Stimulated activated CD4-positive, alpha-beta T cell treated with anti-CD3 and anti-CD28 coated beads, Interleukin-15, amount 100 ng/mL, for 48 hours (primary cell): ENCODE data around the gene EHD4.

Source experiments
- DNase-seq, 2 donors: peaks; one replicate each; pipeline ENCODE4 v3.0.0-alpha.2; 2020; ENCODE audit warnings: low read depth in 2 of 2

Gene EHD4

DNA sequence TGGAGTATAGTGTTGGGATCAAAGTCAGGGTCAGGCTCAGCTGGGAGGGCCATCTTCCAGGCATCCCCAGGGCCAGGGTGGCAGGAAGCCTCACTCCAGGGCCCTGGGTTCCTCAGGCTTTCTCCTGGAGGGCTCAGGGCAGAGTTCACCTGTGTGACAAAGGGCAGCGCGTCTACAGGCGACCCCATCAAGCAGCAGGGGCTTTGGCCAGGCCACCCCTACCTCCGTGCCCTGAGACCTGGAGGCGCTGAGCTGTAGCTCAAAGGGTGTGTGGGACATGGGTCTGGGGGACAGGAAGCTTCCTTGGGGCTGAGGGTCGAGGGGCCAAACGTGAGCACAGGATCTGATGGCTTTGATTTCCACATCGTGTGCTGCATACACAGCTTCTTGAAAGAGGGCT, 91.3 kb downstream of the EHD4 start:
- no peak for DNase-seq

DNA sequence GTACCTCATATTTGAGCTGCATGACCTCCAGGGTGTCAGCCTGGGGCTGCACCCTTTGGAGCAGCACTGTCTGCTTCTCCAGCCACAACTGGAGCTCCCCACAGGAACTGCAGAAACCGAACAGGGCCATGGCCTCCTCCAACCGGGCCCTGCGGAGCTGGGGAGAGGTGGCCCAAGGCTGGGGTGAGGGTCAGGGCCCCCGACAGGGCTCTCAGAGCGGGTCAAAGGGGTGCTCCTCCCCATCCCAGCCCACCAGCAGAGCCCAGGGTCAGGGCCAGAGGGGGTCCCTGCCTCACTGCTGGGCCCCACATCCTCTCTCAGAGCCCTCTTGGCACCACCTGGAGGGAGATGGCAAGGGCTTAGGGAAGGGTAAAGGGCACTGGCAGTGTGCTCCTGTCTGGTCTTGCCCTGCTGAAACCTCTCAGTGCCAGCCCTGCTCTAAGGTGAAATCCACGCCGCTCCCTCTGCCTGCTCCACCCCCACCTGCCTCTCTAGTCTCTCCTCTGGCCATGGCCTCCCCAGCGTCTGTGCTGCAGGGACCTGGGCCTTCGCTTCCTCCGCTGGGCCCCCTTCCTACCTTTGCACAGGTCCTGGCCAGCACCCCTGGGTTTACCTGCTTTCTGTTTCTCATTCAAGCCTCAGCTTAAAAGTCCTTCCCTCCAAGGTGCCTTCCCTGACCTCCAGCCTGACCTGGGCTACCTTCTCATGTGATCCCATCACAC, 92.0 kb downstream of the EHD4 start:
- no peak for DNase-seq

DNA sequence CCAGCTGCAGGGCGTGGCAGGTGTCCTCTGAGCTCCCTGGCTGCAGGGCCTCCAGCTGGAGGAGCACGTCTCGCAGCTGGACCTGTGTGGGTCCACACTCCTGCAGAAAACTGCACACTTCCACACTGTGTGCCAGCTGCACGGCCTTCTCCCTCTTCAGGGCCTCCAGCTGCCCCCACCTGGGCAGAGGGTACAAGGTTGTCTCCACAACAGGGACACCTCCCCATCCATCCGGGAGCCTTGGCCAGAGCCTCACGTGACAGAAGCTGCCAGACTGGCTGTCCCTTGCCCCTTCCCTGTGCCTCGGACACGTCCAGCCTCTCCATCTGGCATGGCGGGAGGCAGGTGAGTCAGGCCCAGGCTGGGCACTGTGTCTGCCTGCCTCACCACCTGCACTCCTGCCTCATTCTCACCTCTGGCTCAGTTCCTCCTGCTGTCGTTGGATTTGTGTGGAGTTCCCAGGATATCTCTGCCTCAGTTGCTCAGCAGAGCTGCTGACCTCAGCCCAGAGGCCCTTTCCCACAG, 93.0 kb downstream of the EHD4 start:
- DNase-seq: no peak

DNA sequence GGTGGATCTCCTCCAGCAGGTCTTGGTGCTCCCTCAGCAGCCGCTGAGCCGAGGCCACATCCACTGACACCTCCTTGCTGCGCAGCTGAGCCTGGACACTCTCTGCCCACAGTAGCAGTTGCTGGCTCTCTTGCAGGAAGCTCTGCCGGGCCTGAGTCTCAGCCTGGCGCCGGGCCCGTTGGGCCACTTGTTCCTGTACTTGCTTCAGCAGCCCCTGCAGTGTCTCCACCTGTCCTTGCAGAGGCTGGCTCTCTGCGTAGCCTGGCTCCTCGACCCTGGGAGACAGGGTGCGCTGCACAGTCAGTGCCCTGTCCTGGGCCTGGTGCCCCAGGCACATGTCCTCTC, 94.0 kb downstream of the EHD4 start:
- no peak for DNase-seq

DNA sequence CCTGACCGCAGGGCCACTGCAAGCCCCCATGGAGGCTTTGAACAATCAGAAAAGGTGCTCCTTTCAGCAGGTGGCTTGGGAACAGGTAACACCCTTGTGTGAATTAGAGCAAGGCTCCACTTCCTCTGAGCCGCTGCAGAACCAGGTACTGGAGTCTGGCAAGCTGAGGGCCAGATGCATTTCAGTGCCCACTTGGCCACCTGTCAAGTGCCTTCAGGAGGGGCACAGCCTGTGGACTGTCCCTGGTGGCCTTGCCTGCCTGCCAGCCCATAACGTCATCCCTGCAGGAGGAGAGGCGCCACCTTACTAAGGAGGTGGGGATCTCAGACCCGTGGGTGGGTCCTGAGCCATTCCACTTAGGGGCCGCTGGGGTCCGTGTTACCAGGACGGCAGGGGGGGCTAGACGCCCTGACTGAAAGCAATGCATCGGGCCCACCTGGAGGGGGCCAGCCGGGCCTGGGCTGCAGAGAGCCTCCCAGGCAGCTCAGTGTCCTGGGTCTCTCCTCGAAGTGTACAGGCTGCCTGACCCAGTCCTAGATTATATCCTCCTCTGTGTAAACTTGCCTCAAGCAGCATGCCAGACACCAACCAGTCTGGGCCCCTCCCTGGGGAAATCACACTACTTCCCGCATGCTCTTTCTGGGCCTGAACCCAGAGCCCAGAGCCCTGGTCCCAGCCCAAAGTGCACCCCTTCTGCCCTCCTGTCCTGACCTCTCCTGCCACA, 94.6 kb downstream of the EHD4 start:
- DNase-seq: no peak

DNA sequence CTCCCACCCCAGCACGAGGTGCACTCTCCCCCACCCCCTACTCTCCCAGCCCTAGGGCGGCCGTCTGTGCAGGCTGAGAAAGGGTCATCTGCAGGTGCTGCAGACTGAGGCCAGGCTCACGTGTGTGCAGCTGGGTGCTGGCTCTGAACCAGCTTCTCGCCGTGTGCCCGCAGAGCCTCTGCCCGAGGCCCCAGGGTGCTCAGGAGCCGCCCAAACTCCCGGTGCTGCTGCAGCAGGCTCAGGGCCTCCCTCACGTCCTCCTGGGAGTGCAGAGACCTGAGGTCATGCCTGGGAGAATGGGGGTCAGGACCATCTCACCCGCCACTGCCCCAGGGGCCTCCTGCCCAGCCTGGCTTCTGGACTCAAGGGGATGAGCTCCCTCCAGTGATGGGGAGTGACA, 95.7 kb downstream of the EHD4 start:
- no peak for DNase-seq

DNA sequence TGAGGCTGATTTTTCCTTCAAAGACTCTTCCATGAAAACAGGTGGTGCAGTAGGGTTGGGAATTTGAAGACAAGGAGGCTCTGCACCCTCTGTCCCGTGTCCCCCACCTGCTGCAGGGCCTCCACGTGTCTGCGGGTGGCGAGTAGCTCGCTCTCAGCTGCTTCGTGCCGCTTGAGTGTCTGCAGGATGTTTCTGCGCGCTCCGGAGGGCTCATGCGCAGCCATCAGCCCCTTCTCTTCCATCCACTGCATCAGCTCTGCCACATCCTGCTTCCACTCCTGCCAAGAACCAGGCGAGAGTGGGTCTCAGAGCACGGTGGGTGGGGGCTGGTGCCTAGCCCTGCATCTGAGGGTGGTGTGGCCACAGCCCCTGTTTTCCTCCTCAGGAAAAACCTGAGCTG, 96.3 kb downstream of the EHD4 start:
- DNase-seq: no peak

DNA sequence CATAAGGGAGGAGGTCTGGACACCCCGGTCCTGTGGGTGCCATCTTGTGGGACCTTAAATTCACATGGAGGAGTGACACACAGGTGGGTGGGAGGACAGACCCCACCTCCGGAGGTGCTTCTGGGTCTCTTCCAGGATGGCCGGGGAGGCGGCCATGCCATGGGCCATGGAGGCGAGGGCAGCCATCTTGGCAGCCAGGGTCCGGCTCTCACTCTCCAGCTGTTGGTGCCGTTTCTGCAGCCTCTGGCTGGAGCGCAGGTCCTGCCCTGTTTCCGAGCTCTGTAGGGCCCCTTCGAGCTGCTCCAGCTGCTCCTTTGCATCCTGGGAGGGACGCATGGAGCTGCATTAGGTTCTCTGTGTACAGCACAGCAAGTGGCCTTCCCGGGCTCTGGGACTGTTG, 97.6 kb downstream of the EHD4 start:
- DNase-seq: no peak

DNA sequence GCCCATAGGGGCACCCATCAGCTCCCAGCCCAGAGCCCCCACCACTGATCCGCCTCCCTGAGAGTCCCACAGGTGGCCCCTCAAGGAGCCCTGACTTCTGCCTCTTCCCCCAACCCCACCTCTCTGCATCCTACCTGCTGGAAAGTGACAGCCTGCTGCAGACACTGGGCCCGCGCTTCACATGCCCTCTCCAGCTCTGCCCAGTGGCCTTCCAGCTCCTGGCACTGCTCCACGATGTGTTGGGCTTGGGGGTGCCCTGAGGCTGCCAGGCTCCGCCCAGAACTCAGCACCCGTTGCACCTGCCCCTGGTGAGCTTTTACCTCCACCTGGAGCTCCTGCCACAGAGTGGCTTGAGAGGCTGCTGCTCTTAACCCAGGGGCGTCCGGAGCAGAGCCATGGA, 98.6 kb downstream of the EHD4 start:
- no peak for DNase-seq

DNA sequence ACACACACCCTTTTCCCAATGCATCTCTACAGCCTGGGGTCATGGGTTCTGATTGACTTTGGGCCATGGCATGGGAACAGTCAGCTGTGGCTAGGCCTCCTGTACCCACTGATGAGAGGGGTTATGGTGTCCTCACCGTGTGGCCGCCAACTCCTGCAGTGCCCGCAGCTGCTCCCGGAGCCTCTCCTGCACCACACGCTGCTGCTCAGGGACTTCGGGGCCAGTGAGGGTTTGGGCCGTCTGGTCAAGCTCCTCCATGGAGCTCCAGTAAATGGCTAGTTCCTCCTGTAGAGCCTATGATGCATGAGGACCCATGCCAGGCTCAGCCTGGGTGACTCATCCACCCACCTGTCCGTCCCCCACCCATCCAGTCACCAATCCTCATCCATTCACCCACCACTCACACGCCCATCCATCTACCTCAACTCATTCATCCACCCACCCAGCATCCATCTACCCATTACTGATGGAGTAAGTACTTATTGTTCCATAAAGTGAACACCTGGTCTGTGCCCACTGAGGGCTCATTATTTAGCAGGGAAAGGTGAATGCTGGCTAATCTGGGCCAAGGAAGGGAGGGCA, 100.1 kb downstream of the EHD4 start:
- no peak for DNase-seq

DNA sequence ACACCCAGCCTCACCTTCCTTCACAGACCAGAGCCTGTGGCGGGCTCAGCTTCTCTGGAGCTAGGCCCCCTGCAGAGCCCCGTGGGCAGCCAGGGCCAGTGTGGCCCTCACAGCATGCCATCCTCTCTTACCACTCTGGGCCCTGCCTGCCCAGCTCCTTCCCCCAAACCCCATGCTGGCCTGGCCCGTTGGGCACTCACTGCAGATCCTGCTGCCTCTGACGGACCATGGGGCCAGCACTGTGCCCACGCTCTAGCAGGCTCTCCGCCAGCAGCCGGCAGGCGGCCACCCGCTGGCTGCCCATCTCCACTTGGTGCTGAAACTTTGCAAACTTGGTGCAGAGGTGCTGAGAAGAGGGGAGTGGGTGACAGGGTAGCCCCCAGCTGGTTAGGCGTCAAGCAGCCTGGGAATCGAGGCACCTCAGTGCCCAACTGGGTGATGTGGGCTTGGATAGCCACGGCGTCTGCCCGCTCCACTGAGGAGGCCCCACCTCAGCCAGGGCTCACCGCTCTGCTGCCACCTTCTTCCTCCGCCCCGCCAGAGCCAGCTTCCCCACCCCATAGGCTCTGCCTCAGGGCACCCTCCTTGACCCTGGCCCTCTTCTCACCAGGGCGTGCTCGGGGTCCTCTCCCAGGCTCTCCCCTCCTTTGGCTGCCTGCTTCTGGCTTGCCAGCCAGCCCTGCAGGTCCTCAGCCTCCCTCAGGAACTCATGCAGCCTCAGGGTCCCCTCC, 101.0 kb downstream of the EHD4 start:
- DNase-seq: no peak

DNA sequence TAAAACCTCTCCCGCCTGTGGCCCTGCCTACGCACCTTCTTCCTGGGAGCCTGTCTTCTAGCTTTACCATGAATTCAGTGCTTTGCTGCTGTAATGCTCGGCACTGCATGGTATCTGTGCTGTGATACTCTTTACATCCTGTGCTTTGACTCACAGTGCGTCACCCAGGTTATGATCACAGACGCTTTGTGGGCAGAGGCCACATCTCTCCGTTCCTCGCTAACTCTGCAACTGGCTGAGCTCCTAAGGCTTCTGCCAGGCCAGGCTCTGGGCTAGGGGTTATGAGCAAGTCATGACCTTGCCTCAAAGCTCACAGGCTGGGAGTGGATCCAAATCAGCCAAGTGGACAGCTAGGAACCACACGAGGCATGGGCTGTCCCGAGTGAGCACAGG, 101.7 kb downstream of the EHD4 start:
- peak; percentile 51 to 75 for DNase-seq

DNA sequence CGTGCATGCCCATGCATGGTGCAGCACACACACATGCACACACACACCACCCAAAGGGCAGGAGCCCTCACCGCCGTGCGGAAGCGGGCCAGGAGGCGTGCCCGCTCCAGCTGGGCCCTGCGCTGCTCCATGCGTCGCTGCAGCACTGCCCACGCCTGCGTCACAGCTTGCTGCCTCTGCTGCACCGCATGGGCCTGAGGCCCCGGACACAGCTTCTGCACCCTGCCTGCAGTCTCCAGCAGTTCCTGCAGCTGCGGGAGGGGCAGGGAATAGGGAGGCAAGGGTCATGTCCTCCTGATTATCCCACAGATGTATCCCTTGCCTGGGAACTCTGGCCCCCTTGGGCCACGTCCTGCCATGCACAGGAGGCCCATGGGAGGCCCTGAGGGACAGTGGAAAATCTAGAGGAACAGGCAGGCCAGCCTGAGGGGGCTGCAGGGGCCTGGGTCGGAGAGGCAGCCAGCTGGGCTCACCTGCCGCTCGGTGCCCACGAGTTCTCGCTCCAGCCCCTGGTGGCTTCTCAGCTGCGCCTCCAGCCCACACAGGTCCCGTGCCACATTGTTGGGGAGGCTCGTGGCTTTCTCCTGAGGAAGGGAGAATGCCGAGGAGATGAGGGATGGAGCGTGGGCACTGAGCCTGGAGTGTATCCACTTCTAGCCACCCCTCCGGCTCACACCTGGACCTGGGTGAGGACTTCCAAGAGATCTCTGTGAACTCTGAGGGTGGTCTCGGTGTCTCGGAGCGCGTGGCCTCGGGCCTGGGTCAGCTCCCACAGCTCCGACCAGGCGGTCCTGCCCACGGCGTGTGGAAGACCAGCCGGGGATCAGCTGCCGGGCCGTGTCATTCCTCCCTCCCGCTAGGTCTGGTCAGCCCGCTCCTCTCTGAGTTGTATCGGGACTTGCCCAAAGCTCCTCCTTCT, 102.3 kb downstream of the EHD4 start:
- DNase-seq: no peak

DNA sequence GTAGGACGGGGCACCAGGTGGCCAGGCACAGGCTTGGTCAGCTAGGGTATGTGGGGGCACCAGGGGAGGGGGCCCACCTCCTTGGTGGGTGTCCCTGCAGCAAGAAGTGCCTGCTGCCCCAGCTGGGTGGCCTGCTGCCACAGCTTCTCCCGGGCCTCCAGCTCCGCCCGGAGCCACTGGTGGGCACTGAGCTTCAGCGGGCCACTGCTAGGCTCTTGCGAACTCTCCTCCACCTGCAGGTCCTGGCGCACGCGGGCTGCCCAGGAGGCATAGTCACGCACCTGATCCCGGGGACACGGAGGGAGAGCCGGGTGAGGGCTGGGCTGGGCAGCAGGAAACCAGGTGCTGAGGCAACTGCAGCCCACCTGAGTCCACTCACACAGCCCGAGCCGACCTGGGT, 104.0 kb downstream of the EHD4 start:
- no peak for DNase-seq

DNA sequence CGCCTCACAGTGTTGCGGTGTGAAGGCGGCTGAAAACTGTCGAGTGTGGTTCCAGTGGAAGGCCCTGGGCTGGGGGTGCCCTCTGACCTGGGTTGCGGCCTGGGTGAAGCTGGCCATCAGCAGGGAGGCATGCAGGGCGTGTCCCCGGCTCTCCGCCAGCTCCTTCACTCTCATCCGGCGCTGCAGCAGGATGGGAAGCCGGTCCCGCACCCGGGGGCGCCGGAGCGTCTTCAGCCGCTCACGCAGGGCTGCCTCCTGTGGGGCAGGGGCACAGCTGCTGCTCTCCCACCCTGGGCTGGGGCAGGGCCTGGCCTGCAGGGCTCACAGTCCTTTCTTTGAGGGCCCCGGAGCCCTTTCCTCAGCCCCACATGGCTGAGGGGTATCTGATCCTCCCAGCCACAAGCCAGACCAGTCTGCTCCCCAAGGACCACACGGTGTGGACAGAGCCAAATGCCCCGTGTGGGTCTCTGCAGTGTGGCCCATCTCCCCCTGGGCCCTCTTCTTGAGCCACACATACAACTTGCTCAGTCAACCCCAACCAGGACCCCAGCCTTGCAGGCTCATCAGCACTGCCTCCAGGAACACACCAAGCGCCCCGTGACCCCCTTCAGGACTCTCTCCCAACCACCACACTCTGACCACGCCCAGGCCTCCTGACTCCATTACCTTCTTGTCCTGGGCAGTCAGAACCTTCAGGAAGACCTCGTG, 105.3 kb downstream of the EHD4 start:
- no peak for DNase-seq

DNA sequence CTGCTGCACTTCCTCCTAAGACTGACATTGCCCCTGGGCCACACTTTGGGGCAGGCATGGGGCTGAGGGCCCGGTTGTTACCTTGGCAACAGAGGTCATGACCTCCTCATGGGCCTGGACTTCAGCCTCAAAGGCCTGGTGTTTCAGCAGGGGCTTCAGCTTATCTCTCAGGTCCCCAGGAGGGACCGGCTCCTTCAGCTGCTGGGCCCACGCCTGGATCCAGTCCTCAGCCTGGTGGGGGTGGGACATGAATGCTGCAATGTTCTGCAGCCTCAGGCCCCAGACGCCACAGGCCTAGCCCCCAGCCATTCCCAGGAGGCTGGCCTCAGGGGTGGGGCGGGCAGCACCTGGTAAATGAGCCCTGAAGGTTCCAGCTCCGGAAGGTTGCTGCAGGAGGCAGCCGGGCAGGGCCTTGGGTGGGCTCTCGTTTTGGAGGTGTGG, 106.1 kb downstream of the EHD4 start:
- DNase-seq: no peak

DNA sequence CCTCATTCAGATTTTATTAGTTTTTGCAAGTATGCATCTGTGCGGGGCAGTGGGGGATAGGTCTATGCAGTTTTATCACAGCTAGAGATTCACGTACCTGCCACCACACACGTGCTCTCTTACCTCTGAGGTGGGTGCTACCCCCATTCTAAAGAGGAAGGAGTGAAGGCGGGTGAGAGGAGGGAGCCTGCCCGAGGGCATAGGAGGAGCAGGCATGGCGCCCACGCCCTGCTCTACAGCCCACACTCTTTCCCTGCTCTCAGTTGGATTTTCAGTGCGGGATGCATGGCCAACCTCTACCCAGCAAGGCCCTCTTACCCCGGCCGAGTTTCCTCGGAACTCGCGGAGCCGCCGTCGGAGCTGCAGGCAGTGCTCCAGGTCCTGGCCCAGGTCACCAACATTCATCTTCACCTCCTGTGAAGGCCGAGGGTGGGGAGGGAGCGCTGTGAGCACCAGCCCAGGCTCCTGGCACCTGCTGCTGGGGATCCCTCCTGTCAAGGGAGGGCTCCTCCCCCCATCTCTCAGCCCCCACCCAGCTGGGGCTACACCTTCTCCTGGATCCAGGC, 106.8 kb downstream of the EHD4 start:
- no peak for DNase-seq

DNA sequence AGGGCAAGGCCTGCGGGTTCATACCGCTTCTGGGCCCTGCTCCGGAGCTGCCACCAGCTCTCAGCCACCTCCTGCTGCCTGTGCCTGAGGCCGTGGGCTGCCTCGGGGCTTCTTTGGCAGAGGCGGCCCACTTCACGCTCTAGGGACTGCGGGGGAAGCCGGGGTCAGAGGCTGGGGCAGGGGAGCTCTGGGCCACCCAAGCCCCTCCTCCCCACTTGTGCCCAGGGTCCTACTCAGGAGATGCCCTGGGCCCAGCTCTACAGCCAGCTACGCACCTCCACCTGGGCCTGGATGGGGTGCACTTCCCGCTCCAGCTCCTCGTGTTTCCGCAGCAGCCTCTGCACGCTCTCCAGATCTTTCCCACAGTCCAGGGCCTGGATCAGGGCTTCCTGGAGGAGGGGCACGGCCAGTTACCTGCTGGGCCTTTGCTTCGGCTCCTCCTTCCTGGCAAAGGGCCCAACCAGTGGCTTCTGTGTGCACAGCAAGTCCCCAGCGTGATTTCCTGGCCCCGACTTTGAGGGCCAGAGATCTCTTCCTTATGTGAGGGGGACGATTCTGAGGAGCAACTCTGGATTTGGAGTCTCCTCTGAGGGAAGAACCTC, 109.7 kb downstream of the EHD4 start:
- DNase-seq: no peak

DNA sequence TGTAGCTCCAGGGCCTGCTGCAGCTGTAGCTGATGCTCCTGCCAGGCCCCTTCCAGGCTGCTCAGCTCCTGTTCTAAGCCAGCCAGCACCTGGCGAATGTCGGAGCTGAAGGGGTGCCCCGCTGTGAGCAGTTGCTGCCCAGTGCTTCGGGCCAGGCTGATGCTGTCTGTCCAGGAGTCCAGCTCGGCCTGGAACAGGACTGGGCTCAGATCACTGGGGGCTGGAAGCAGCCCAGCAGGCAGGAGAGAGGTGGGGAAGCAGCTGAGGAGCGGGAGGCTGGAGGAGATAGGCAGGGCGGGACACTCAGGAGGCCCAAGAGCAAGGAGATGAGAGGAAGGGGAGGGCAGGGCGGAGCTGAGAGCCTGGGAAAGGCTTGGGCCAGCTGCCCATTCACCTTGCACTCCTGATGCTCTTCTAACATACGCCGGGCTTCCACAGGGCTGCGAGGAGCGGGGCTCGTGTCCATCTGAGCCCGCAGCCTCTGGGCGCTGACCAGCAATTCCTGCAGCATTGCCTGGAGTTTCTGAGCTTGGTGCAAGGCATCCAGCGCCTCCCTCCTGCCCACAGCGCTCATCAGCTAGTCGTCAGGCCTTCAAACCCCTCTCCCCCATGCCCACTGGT, 110.5 kb downstream of the EHD4 start:
- DNase-seq: no peak
